Measurements from ENCODE around the gene TAS2R10. TPM values are rescaled to one million over a fixed set of nuclear protein-coding genes. Genes with fewer than 3 reads are reported as not detected.

The TAS2R10 gene, protein sequence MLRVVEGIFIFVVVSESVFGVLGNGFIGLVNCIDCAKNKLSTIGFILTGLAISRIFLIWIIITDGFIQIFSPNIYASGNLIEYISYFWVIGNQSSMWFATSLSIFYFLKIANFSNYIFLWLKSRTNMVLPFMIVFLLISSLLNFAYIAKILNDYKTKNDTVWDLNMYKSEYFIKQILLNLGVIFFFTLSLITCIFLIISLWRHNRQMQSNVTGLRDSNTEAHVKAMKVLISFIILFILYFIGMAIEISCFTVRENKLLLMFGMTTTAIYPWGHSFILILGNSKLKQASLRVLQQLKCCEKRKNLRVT
- 0.98 and 1.5 TPM in 2 replicates for total RNA-seq

GRCh38 chr12:10826258-10826657, at the start of gene TAS2R10:
Gene TAS2R10 (minus strand): TSS chr12:10826358. CDS start chr12:10826269, 89 bp downstream.

GRCh38 chr12:10849425-10849878, 23.3 kb upstream of the TAS2R10 start, which contains the start of gene PRR4:
Gene PRR4 (minus strand): TSS chr12:10849475. CDS start chr12:10849437, 38 bp downstream.

GRCh38 chr12:10810068-10810467, 16.1 kb downstream of the TAS2R10 start, which contains the start of gene TAS2R9:
Gene TAS2R9 (minus strand): TSS chr12:10810168. CDS start chr12:10810075, 93 bp downstream.

GRCh38 chr12:10807186-10807585, 19.0 kb downstream of the TAS2R10 start, which contains the start of gene TAS2R8:
Gene TAS2R8 (minus strand): TSS chr12:10807286. CDS start chr12:10806980, 306 bp downstream.

DNA sequence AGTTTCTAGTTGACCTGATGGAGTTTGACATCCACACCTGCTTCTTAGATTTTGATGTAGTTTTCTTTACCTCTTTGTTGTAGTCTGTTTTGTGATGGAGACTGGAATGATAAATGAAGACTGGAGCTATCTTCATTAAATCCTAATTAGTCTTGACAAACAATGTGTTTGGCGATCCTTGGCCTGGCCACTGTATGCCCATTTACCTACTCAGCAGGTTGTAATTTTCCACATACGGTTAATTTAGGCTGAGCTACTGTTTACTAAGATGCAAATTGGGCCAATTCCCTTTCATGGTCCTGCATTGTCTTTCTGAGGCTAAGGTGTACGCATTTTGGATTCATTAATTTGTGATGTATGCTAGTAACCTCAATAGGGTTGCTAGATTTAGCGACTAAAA, 23.6 kb downstream of the TAS2R10 start, which contains the start of gene TAS2R7:
TAS2R7 (minus strand) TSS at position 41 of the 400 bp plus-strand sequence. CDS start 57 bp downstream, outside the sequence.

Small RNAs within 50 kb of the gene (small RNA-seq; reads per million reads assigned to genes)
- gene PRR4, result not detected

Other genes starting within 250 kb of the TAS2R10 start
- 9.8 and 15.3 TPM in 2 replicates for gene MAGOHB, start 212.7 kb downstream of the TAS2R10 start, total RNA-seq
- gene STYK1, start 152.3 kb downstream of the TAS2R10 start, total RNA-seq, result 12.3 and 14.7 TPM in 2 replicates
- 311 and 333 TPM in 2 replicates for gene YBX3, start 103.0 kb downstream of the TAS2R10 start, total RNA-seq
- 0.48 TPM in 1 of 2 replicates, not detected in the other for gene TAS2R7, start 23.7 kb downstream of the TAS2R10 start, total RNA-seq
- 0.33 TPM in 1 of 2 replicates, not detected in the other for gene TAS2R8, start 19.1 kb downstream of the TAS2R10 start, total RNA-seq
- 0.19 TPM in 1 of 2 replicates, not detected in the other for gene TAS2R9, start 16.2 kb downstream of the TAS2R10 start, total RNA-seq
- 0.76 and 2.3 TPM in 2 replicates for gene PRR4, start 23.1 kb upstream of the TAS2R10 start, total RNA-seq
- 16.0 and 19.2 TPM in 2 replicates for gene PRH1, start 57.9 kb upstream of the TAS2R10 start, total RNA-seq
- gene TAS2R13, start 83.2 kb upstream of the TAS2R10 start, total RNA-seq, result 1.6 and 2.4 TPM in 2 replicates
- 0.65 TPM in 1 of 2 replicates, not detected in the other for gene PRH2, start 102.9 kb upstream of the TAS2R10 start, total RNA-seq
- gene TAS2R14, start 112.9 kb upstream of the TAS2R10 start, total RNA-seq, result 2.3 and 4.0 TPM in 2 replicates
- gene TAS2R50, start 160.6 kb upstream of the TAS2R10 start, total RNA-seq, result 4.5 and 4.6 TPM in 2 replicates
- gene TAS2R20, start 171.9 kb upstream of the TAS2R10 start, total RNA-seq, result 3.9 and 5.4 TPM in 2 replicates
- 5.5 and 6.5 TPM in 2 replicates for gene TAS2R19, start 196.3 kb upstream of the TAS2R10 start, total RNA-seq
- gene TAS2R31, start 205.0 kb upstream of the TAS2R10 start, total RNA-seq, result 6.9 and 7.2 TPM in 2 replicates
- gene TAS2R46, start 235.9 kb upstream of the TAS2R10 start, total RNA-seq, result 2.9 and 3.1 TPM in 2 replicates